K562 (cell line): ENCODE results near the gene PPP1R12C. TPM values are rescaled to one million over a fixed set of nuclear protein-coding genes. Genes with fewer than 3 reads are reported as not detected.
A peak's percentile ranks its signal among the peaks of the same experiment; 100 is the strongest.

ENCODE experiments used
- ADNP ChIP-seq: fragments of 200-800 bp; sonication (Bioruptor generic); IDR thresholded peaks from 2 replicates; pipeline ENCODE4 v1.6.1; 2016; ENCODE audit warnings: missing genetic modification characterization, missing compliant biosample characterization
- BCOR ChIP-seq: fragments of 450-650 bp; IDR thresholded peaks from 2 replicates; pipeline ENCODE4 v1.6.1; 2016
- CREB1 ChIP-seq, 2 experiments: sonication (generic) in 1 of 2; formaldehyde crosslinking in 1 of 2; IDR thresholded peaks; 2 replicates each; pipeline versions ENCODE4 v1.6.1 to v1.8.0; 2012 to 2022; ENCODE audit warnings: inconsistent platforms in 1 of 2, mild to moderate bottlenecking in 1 of 2, missing genetic modification reagents in 1 of 2, moderate library complexity in 1 of 2
- EP400 ChIP-seq: fragments of 450-650 bp; IDR thresholded peaks from 2 replicates; pipeline ENCODE4 v1.6.1; 2017; ENCODE audit warnings: antibody characterized with exemption, mild to moderate bottlenecking, moderate library complexity
- FOXA1 ChIP-seq: fragments of 450-650 bp; IDR thresholded peaks from 2 replicates; pipeline ENCODE4 v1.6.1; 2016; ENCODE audit warnings: mild to moderate bottlenecking, borderline replicate concordance
- FOXJ2 ChIP-seq: fragments of 200-800 bp; sonication (Bioruptor generic); IDR thresholded peaks from 2 replicates; pipeline ENCODE4 v1.6.1; 2016; ENCODE audit warnings: missing genetic modification characterization, missing compliant biosample characterization
- HDAC2 ChIP-seq: fragments of 450-650 bp; IDR thresholded peaks from 2 replicates; pipeline ENCODE4 v1.6.1; 2016; ENCODE audit warnings: mild to moderate bottlenecking
- JUN ChIP-seq, 2 experiments: sonication (generic) in 1 of 2; formaldehyde crosslinking in 1 of 2; IDR thresholded peaks; 2 replicates each; pipeline versions ENCODE4 v1.6.1 to v1.8.0; 2012 to 2022; ENCODE audit warnings: borderline replicate concordance in 2 of 2, mild to moderate bottlenecking in 2 of 2, improper control_type of control experiment in 1 of 2, low read depth in 1 of 2, low read length in 1 of 2, missing genetic modification reagents in 1 of 2
- KDM1A ChIP-seq, 2 experiments: fragments of 450-650 bp; IDR thresholded peaks; 2 replicates each; pipeline ENCODE4 v1.6.1; 2016; ENCODE audit warnings: mild to moderate bottlenecking in 2 of 2
- MAZ ChIP-seq, 2 experiments: fragments of 450-650 bp in 1 of 2; sonication (generic) in 1 of 2; formaldehyde crosslinking; IDR thresholded peaks in 1 of 2; conservative IDR thresholded peaks in 1 of 2; 2 replicates each; pipeline versions ENCODE4 v1.4.0 to v1.5.0; 2020; ENCODE audit warnings: mild to moderate bottlenecking in 1 of 2, missing genetic modification reagents in 1 of 2
- NEUROD1 ChIP-seq: fragments of 150-350 bp; IDR thresholded peaks from 2 replicates; pipeline ENCODE4 v1.6.1; 2014; ENCODE audit warnings: borderline replicate concordance, low read length, low read depth; ENCODE audit not compliant: partially characterized antibody
- POLR2AphosphoS2 ChIP-seq: IDR thresholded peaks from 2 replicates; pipeline ENCODE4 v1.6.1; 2012; ENCODE audit warnings: low read length, improper control_type of control experiment
- SLC30A9 ChIP-seq: fragments of 250-450 bp; sonication (Bioruptor Pico); IDR thresholded peaks from 2 replicates; pipeline ENCODE4 v1.8.0; 2022; ENCODE audit warnings: mild to moderate bottlenecking, moderate library complexity
- TEAD4 ChIP-seq, 2 experiments: sonication (generic) in 1 of 2; formaldehyde crosslinking in 1 of 2; IDR thresholded peaks; 2 replicates each; pipeline versions ENCODE4 v1.6.1 to v1.8.0; 2012 to 2022; ENCODE audit warnings: borderline replicate concordance in 1 of 2, inconsistent platforms in 1 of 2, low read length in 1 of 2, mild to moderate bottlenecking in 1 of 2, missing genetic modification reagents in 1 of 2
- ZNF175 ChIP-seq: fragments of 200-800 bp; sonication (Bioruptor generic); IDR thresholded peaks from 2 replicates; pipeline ENCODE4 v1.6.1; 2016; ENCODE audit warnings: low read depth, mild to moderate bottlenecking, missing genetic modification characterization, missing compliant biosample characterization
- ZNF316 ChIP-seq: fragments of 450-650 bp; IDR thresholded peaks from 2 replicates; pipeline ENCODE4 v1.6.1; 2016
- ZSCAN29 ChIP-seq: fragments of 450-650 bp; IDR thresholded peaks from 2 replicates; pipeline ENCODE4 v1.6.1; 2017
- polyA plus RNA-seq, 8 experiments: library from polyadenylated mRNA; depleted of rRNA in 4 of 8; stranded (reverse) in 5 of 8; unstranded in 3 of 8; fragments of >200 nt; fragmentation: Nextera tagmentation in 2 of 8; fragmentation: Illumina TruSeq in 1 of 8; extraction: Ambion mirVana in 2 of 8; extraction: Trizol in 1 of 8; gene quantifications; 2 replicates each; pipeline versions ENCODE4 v1.2.1 to v1.2.3, GENCODE V29; 2011 to 2014; ENCODE audit warnings: inconsistent platforms in 1 of 8, missing spikeins in 1 of 8
- total RNA-seq, 7 experiments: library from RNA; depleted of rRNA in 6 of 7; stranded (reverse); fragments of >200 nt in 6 of 7; fragmentation: Illumina TruSeq in 2 of 7; extraction: Trizol in 2 of 7; gene quantifications; 2 replicates each; pipeline versions ENCODE4 v1.2.1 to v1.2.3, GENCODE V29; 2011 to 2021; ENCODE audit warnings: low replicate concordance in 1 of 7
- TF ChIP-seq, protein P1 (sequence below): fragments of 450-650 bp; IDR thresholded peaks from one replicate; pipeline ENCODE4 v1.6.1; 2018; ENCODE audit warnings: mild to moderate bottlenecking, moderate library complexity; ENCODE audit not compliant: partially characterized antibody
- TF ChIP-seq, protein P2 (sequence below): fragments of 450-650 bp; formaldehyde crosslinking; IDR thresholded peaks from 2 replicates; pipeline ENCODE4 v1.4.0; 2020; ENCODE audit warnings: mild to moderate bottlenecking, moderate library complexity
- TF ChIP-seq, protein P3 (sequence below): fragments of 450-650 bp; formaldehyde crosslinking; IDR thresholded peaks from 2 replicates; pipeline ENCODE4 v1.4.0; 2020; ENCODE audit warnings: mild to moderate bottlenecking, moderate library complexity
- TF ChIP-seq, protein P4 (sequence below): sonication (generic); formaldehyde crosslinking; IDR thresholded peaks from 2 replicates; pipeline ENCODE4 v1.8.0; 2022; ENCODE audit warnings: mild to moderate bottlenecking, missing genetic modification reagents
- TF ChIP-seq, protein P5 (sequence below): fragments of 450-650 bp; conservative IDR thresholded peaks from 2 replicates; pipeline ENCODE4 v1.6.1; 2016; ENCODE audit warnings: missing genetic modification characterization, low read depth, mild to moderate bottlenecking, missing compliant biosample characterization, moderate library complexity

Gene PPP1R12C
- total and polyA plus RNA-seq, 9 of the 15 experiments (the other 6 are each of a cell fraction or from before 2014, with no cell fraction given), result 1.8 to 136 (median 33.7) TPM

DNA sequence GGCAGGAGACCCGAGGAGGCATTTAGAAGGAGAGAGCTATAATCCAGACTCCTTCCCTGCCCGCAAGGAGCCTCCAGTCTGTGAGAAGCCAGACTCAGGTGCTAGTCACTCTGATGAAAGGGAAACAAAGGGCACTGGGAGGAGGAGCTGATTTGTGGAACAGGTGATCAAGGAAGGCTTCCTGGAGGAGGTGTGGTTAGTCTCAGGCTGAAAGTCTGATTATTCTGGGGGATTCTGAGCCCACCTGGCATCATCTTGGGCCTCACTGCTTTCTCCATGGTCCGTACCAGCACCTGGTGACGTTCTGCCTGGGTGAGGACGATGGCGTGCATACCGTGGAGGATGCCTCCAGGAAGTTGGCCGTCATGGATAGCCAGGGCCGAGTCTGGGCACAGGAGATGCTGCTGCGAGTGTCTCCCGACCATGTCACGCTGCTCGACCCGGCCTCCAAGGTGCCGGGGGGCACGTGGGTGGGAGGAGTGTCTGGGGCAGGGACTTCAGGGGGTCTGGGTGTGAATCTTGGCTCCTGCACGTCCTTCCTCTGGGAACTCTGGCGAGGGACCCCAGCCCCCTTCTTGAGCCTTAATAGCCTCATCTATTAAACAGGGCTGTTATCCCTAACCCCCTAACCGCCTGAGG lies 37.9 kb downstream of the PPP1R12C start (continued):
- TF ChIP-seq, protein P1, sequence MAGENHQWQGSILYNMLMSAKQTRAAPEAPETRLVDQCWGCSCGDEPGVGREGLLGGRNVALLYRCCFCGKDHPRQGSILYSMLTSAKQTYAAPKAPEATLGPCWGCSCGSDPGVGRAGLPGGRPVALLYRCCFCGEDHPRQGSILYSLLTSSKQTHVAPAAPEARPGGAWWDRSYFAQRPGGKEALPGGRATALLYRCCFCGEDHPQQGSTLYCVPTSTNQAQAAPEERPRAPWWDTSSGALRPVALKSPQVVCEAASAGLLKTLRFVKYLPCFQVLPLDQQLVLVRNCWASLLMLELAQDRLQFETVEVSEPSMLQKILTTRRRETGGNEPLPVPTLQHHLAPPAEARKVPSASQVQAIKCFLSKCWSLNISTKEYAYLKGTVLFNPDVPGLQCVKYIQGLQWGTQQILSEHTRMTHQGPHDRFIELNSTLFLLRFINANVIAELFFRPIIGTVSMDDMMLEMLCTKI, result no peak
- no peak for TF ChIP-seq FOXJ2 (tag)
- TF ChIP-seq, protein P2, sequence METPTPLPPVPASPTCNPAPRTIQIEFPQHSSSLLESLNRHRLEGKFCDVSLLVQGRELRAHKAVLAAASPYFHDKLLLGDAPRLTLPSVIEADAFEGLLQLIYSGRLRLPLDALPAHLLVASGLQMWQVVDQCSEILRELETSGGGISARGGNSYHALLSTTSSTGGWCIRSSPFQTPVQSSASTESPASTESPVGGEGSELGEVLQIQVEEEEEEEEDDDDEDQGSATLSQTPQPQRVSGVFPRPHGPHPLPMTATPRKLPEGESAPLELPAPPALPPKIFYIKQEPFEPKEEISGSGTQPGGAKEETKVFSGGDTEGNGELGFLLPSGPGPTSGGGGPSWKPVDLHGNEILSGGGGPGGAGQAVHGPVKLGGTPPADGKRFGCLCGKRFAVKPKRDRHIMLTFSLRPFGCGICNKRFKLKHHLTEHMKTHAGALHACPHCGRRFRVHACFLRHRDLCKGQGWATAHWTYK (CRISPR knock-in tag), result no peak
- TF ChIP-seq CREB1 (IDR thresholded peaks at IDR 0.05), result no peak
- 0 out of 2 replicates have a peak, but pooled peaks have one; percentile 9 for TF ChIP-seq CREB1 (CRISPR knock-in tag; IDR thresholded peaks at IDR 0.05)
- no peak for TF ChIP-seq ZNF175 (CRISPR knock-in tag)
- TF ChIP-seq ZSCAN29, result no peak
- peak; percentile 58 to 70; a peak in 3 of 4 replicates for TF ChIP-seq KDM1A (IDR thresholded peaks at IDR 0.05)
- no peak for TF ChIP-seq JUN (IDR thresholded peaks at IDR 0.05; ENCODE audit: borderline replicate concordance, low read depth, low read length)
- 0 out of 2 replicates have a peak, but pooled peaks have one; percentile 37 for TF ChIP-seq JUN (CRISPR knock-in tag; IDR thresholded peaks at IDR 0.05; ENCODE audit: borderline replicate concordance)
- no peak for TF ChIP-seq EP400
- TF ChIP-seq, protein P3, sequence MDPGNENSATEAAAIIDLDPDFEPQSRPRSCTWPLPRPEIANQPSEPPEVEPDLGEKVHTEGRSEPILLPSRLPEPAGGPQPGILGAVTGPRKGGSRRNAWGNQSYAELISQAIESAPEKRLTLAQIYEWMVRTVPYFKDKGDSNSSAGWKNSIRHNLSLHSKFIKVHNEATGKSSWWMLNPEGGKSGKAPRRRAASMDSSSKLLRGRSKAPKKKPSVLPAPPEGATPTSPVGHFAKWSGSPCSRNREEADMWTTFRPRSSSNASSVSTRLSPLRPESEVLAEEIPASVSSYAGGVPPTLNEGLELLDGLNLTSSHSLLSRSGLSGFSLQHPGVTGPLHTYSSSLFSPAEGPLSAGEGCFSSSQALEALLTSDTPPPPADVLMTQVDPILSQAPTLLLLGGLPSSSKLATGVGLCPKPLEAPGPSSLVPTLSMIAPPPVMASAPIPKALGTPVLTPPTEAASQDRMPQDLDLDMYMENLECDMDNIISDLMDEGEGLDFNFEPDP (CRISPR knock-in tag), result no peak
- TF ChIP-seq NEUROD1, result no peak
- peak; percentile 93 for TF ChIP-seq BCOR
- TF ChIP-seq ADNP (tag), result no peak; the same call in 1 of the 2 replicates
- TF ChIP-seq, protein P4, sequence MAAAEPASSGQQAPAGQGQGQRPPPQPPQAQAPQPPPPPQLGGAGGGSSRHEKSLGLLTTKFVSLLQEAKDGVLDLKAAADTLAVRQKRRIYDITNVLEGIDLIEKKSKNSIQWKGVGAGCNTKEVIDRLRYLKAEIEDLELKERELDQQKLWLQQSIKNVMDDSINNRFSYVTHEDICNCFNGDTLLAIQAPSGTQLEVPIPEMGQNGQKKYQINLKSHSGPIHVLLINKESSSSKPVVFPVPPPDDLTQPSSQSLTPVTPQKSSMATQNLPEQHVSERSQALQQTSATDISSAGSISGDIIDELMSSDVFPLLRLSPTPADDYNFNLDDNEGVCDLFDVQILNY, result 0 out of 2 replicates have a peak, but pooled peaks have one; percentile 14
- no peak for TF ChIP-seq POLR2AphosphoS2
- TF ChIP-seq ZNF316, result peak; percentile 50
- TF ChIP-seq, protein P5, sequence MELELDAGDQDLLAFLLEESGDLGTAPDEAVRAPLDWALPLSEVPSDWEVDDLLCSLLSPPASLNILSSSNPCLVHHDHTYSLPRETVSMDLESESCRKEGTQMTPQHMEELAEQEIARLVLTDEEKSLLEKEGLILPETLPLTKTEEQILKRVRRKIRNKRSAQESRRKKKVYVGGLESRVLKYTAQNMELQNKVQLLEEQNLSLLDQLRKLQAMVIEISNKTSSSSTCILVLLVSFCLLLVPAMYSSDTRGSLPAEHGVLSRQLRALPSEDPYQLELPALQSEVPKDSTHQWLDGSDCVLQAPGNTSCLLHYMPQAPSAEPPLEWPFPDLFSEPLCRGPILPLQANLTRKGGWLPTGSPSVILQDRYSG, result no peak
- no peak for TF ChIP-seq TEAD4 (IDR thresholded peaks at IDR 0.05; ENCODE audit: low read length)
- no peak for TF ChIP-seq TEAD4 (CRISPR knock-in tag; IDR thresholded peaks at IDR 0.05; ENCODE audit: borderline replicate concordance)
- no peak for TF ChIP-seq SLC30A9
- TF ChIP-seq MAZ (CRISPR knock-in tag; conservative IDR thresholded peaks at IDR 0.05 in 1 of 2, IDR thresholded peaks at IDR 0.05 in 1 of 2), result no peak
- peak; percentile 30 for TF ChIP-seq HDAC2
- TF ChIP-seq FOXA1, result no peak
